ENCODE measurements around the gene SEMA5A. TPM values are rescaled to one million over a fixed set of nuclear protein-coding genes. Genes with fewer than 3 reads are reported as not detected.
A peak's percentile ranks its signal among the peaks of the same experiment; 100 is the strongest.

The SEMA5A gene
- total RNA-seq, 6 experiments from 2014 or later: 3.1 to 12.6 (median 5.7) TPM

GRCh38 chr5:9099689-9100088, 446.2 kb downstream of the SEMA5A start:
- H3K4me1 ChIP-seq: no peaks in the 10 kb centered on the region
- no peaks in the 10 kb centered on the region for H3K36me3 ChIP-seq
- intact Hi-C loops (cut with DNase I): no loop called here
- H3K27ac ChIP-seq: no peak overlapping the region
- H3K4me3 ChIP-seq: no peak overlapping the region
- H3K9me3 ChIP-seq: no peaks in the 10 kb centered on the region
- DNase-seq (no peak), ATAC-seq (no peak)
- no peaks in the 10 kb centered on the region for H3K27me3 ChIP-seq
- no peak for TF ChIP-seq CTCF (IDR thresholded peaks at IDR 0.05)
- no peak for TF ChIP-seq POLR2A (IDR thresholded peaks at IDR 0.05)
- 80% methylated on average over 1 of the region's 2 CpGs for WGBS (ENCODE audit: insufficient coverage, low coverage, low lambda C conversion rate, missing lambda C conversion rate)

DNA sequence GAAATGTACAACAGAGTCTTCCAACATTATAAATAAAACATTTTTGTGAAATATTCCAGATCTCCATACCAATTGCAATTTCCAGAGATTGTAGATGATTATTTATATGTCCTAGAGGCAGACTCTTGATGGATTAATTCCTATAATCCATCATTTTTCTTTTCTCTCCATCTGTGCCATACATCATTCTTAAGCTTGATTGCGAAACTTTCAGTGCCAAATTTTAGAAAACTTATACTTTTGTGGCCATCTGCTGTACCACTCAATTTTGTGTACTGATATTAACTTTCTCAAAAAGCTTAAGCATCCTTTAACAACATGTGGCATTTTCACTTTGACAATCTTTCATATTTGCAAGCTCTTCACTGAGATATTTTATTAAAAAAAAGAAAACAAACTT, 446.9 kb downstream of the SEMA5A start:
- 67% methylated on average over 1 of the region's 1 CpG for WGBS (ENCODE audit: insufficient coverage, low coverage, low lambda C conversion rate, missing lambda C conversion rate)

DNA sequence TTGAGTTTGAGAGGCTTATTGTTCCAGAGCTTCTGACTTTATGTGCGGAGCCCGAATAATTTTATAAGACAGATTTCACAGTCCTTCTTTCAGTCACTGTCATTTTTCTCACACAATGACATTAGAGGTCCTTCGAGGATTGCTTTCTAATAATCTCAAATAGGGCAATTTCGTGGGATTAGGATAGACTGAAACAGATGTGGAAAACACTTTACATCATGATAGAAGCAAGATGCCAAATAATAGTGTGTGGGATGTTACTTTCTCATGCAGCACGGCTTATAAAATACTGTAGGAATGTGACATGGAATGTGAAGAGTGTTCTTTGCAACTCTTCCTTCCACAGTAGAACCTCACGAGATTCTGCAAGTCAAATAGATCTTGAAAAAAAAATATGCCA, 451.3 kb downstream of the SEMA5A start:
- TF ChIP-seq POLR2A (IDR thresholded peaks at IDR 0.05): no peak
- no peak for TF ChIP-seq CTCF (IDR thresholded peaks at IDR 0.05)
- Histone ChIP-seq H3K27ac (no peak overlapping the region), H3K36me3 (no peaks in the 10 kb centered on the region), H3K27me3 (no peaks in the 10 kb centered on the region), H3K4me3 (no peak overlapping the region), H3K9me3 (no peaks in the 10 kb centered on the region), H3K4me1 (no peaks in the 10 kb centered on the region)
- no peak for ATAC-seq
- WGBS (ENCODE audit: insufficient coverage, low coverage, low lambda C conversion rate, missing lambda C conversion rate): 76% methylated on average over 6 of the region's 6 CpGs
- intact Hi-C loops (cut with DNase I): no loop called here
- DNase-seq: no peak

More for the DNA sequence above, 446.9 kb downstream of the SEMA5A start:
- no peak for DNase-seq
- Histone ChIP-seq H3K9me3 (no peaks in the 10 kb centered on the region), H3K4me1 (no peaks in the 10 kb centered on the region), H3K4me3 (no peak overlapping the region), H3K27me3 (no peaks in the 10 kb centered on the region), H3K27ac (no peak overlapping the region), H3K36me3 (no peaks in the 10 kb centered on the region)
- no peak for ATAC-seq
- TF ChIP-seq CTCF (IDR thresholded peaks at IDR 0.05): no peak
- no peak for TF ChIP-seq POLR2A (IDR thresholded peaks at IDR 0.05)
- intact Hi-C loops (cut with DNase I): no loop called here

- Histone ChIP-seq H3K4me3 (no peak overlapping the region), H3K4me1 (no peaks in the 10 kb centered on the region), H3K27me3 (no peaks in the 10 kb centered on the region), H3K36me3 (no peaks in the 10 kb centered on the region), H3K27ac (no peak overlapping the region), H3K9me3 (no peaks in the 10 kb centered on the region)
- DNase-seq (no peak), ATAC-seq (peak in 1 of 4 donors; percentile 51)
- WGBS (ENCODE audit: insufficient coverage, low coverage, low lambda C conversion rate, missing lambda C conversion rate): 66% methylated on average over 5 of the region's 5 CpGs
- TF ChIP-seq CTCF (IDR thresholded peaks at IDR 0.05) (no peak), POLR2A (IDR thresholded peaks at IDR 0.05) (no peak)
- intact Hi-C loops (cut with DNase I): no loop called here
Measured at GRCh38 chr5:9091896-9092662, 453.8 kb downstream of the SEMA5A start.
